ENCODE data around the gene FILIP1. TPM values are rescaled to one million over a fixed set of nuclear protein-coding genes. Genes with fewer than 3 reads are reported as not detected.

FILIP1 gene
- total and polyA plus RNA-seq, 12 donors, result 16.8 to 269 (median 181) TPM

DNA sequence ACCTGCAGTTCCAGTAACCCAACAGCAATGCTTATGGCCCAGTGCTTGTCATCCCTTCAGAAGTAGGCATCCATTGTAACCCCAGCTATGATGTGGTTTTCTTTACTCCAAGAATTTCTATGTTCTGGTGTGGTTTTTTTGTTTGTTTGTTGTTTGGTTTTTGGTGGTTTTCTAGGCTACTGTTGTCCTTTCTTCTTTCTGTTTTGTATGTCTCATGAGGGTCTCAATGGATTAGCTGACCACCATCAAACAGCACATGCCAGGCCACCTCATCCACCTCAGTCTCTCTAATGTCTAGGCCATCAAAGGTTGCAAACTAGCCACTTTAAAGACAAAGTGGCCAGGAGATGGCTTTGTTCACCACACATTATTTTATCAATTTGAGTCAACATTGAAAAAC, 149.6 kb downstream of the FILIP1 start:
- Histone ChIP-seq H3K4me3 (no peak overlapping the region), H3K36me3 (peaks cover 0 to 45% (median 0%) of the 10 kb centered on the region in 9 donors), H3K27me3 (peaks cover 0 to 1% (median 0%) of the 10 kb centered on the region in 7 donors), H3K27ac (no peak overlapping the region), H3K9me3 (no peaks in the 10 kb centered on the region), H3K4me1 (peaks cover 0 to 43% (median 5%) of the 10 kb centered on the region in 9 donors)
- DNase-seq (no peak), ATAC-seq (no peak)
- TF ChIP-seq, protein P1, sequence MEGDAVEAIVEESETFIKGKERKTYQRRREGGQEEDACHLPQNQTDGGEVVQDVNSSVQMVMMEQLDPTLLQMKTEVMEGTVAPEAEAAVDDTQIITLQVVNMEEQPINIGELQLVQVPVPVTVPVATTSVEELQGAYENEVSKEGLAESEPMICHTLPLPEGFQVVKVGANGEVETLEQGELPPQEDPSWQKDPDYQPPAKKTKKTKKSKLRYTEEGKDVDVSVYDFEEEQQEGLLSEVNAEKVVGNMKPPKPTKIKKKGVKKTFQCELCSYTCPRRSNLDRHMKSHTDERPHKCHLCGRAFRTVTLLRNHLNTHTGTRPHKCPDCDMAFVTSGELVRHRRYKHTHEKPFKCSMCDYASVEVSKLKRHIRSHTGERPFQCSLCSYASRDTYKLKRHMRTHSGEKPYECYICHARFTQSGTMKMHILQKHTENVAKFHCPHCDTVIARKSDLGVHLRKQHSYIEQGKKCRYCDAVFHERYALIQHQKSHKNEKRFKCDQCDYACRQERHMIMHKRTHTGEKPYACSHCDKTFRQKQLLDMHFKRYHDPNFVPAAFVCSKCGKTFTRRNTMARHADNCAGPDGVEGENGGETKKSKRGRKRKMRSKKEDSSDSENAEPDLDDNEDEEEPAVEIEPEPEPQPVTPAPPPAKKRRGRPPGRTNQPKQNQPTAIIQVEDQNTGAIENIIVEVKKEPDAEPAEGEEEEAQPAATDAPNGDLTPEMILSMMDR (IDR thresholded peaks at IDR 0.05), result no peak
- intact Hi-C loops (cut with DNase I), result loop anchor here in 1 of 10 donors (5.0 kb wide), 1 partner anchor 37 kb away; no protein-coding TSS in a partner anchor

DNA sequence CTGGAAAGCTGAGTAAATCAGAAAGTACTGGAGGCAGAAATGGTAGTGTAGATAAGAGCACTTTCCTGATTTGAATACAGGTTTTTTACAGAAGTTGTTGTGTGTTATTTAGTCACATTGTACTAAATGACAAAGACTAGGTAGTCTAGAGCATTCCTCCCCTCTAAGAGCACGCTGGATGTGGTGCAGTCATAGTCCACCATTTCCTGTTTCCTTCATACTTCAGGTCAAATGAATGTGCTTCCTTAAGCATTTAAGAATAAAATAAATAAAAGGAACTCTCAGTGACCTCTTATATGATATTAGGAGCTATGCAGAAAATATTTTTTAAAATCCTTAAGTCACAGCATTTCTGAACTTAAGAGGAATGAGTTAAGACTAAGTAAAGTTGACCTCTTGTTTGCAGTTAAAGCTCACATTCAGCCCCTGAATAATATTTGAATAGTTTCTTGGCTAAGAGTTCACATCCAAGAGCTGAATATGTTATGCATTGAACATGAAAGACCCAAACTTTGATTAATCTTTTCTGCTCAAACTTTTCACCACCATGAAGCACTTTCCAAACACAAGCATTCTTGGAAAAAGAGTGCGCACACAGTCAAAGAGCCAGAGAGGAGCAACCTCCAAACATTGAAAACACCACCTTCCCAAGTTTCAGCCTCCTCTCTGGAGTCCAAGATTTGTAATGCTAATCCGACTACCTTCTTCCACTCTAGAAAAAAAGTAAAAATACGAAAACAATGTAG, 155.6 kb downstream of the FILIP1 start:
- no peak overlapping the region for H3K27ac ChIP-seq
- peaks cover 0 to 36% (median 27%) of the 10 kb centered on the region in 9 donors for H3K4me1 ChIP-seq
- TF ChIP-seq, protein P1 (IDR thresholded peaks at IDR 0.05), result no peak
- ATAC-seq (no peak), DNase-seq (no peak)
- intact Hi-C loops (cut with DNase I), result no loop called here
- H3K9me3 ChIP-seq, result no peaks in the 10 kb centered on the region
- H3K27me3 ChIP-seq, result no peaks in the 10 kb centered on the region
- WGBS, 2 donors, result 67 to 75% methylated on average over 4 of the region's 4 CpGs
- peaks cover 0 to 36% (median 0%) of the 10 kb centered on the region in 9 donors for H3K36me3 ChIP-seq
- H3K4me3 ChIP-seq, result no peak overlapping the region

DNA sequence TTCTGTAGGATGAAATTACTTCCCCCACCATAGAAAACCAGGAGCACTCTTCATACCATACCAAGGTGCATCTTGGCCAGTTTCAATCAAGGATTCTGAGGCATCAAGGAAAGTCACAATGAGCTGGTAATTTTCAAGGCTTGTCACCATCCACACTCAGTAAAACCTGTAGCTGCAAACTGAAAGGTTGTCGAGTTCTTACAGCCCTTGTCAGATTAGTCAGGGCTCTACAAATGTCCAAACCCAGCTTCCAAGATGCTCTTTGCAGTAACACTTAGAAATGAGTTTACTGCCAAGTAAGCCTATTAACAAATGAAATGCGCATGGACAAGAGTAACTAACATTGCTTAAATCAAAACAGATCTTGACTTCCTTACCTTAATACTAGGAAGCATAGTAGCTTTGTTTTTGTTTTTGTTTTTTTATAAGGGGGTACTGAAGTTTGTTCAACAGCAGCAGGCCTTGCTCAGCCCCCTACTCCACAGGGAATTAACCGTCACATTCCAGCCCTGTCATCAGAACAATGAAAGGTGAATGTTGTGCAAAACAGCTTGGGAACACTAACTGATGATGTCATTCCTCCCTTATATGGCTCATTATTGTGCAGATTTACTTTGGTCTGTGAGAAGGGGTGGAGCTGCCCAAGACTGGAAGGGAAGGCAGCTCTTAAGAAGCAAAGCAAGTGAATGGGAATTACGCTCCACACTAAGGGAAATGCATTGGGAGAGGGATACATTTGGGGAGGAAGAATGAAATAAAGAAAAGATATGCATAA, 159.1 kb downstream of the FILIP1 start:
- ATAC-seq, result peak; percentile 65 to 88 (median 84)
- Histone ChIP-seq H3K27ac (peak overlapping the region in 8 of 10 donors; percentile 21 to 70 (median 46)), H3K4me3 (no peak overlapping the region), H3K36me3 (peaks cover 0 to 31% (median 0%) of the 10 kb centered on the region in 9 donors), H3K9me3 (no peaks in the 10 kb centered on the region), H3K4me1 (peaks cover 0 to 46% (median 32%) of the 10 kb centered on the region in 9 donors), H3K27me3 (no peaks in the 10 kb centered on the region)
- 24 to 37% methylated on average over 4 of the region's 4 CpGs for WGBS, 2 donors
- DNase-seq, result peak in 1 of 2 donors; percentile 22
- TF ChIP-seq, protein P1 (IDR thresholded peaks at IDR 0.05), result no peak
- intact Hi-C loops (cut with DNase I), result no loop called here

DNA sequence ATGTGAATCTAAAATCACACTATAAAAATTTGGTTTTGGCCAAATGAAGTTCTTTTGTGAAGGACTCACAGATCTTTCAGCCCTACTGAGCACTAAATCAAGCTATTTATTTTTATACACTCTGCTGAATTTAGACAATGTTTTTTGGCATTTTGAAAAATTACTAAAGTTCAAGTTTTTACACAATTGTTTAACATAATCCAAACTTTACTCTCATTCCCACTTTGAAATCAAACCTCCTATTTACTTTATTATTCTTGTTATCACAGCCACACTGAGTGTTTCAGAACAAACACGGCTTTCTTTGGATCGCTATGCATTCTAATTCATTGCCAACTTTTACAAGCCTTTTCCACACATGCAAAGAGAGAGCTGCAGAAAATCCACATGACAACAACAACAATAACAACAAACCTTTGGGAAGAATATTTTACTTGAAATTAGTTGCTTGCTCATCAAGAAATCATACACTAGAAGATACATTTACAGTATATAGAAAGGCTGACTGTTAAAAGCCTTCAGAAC, 159.9 kb downstream of the FILIP1 start:
- TF ChIP-seq, protein P1 (IDR thresholded peaks at IDR 0.05), result no peak
- 31 to 52% methylated on average over 2 of the region's 2 CpGs for WGBS, 2 donors
- Histone ChIP-seq H3K4me3 (no peak overlapping the region), H3K9me3 (no peaks in the 10 kb centered on the region), H3K27me3 (no peaks in the 10 kb centered on the region), H3K27ac (peak overlapping the region in 7 of 10 donors; percentile 21 to 70 (median 43)), H3K4me1 (peaks cover 0 to 47% (median 32%) of the 10 kb centered on the region in 9 donors), H3K36me3 (peaks cover 0 to 25% (median 0%) of the 10 kb centered on the region in 9 donors)
- intact Hi-C loops (cut with DNase I), result no loop called here
- DNase-seq (no peak), ATAC-seq (peak in 1 of 8 donors; percentile 6)

Measured in heart right ventricle (tissue), 16 donors.